GM12878 (cell line): ENCODE measurements around the gene EMP3. TPM values are rescaled to one million over a fixed set of nuclear protein-coding genes. Genes with fewer than 3 reads are reported as not detected.

Source experiments
- ATAC-seq: fragments of 200-7000 bp; cut with Tn5 transposase; 3 replicates; pipeline ENCODE4 v1.9.1; 2020; ENCODE audit warnings: mild to moderate bottlenecking, moderate library complexity
- BruUV-seq: library from RNA; stranded (reverse); fragments of 400-500 nt; replicated peaks from 2 replicates; lab custom pipeline; 2021; lab: Mats Ljungman, UMichigan
- CTCF ChIA-PET: fragments of 300-600 bp; sonication (Branson Sonifier 250); formaldehyde crosslinking; extraction: SDS; loops from one replicate; lab custom pipeline; 2021; ENCODE audit warnings: inconsistent platforms; lab: Yijun Ruan, JAX
- POLR2A ChIA-PET: fragments of 350-600 bp; formaldehyde crosslinking; extraction: SDS; loops from one replicate; lab custom pipeline; 2021; ENCODE audit warnings: inconsistent platforms; lab: Charles Lee
- RAD21 ChIA-PET: fragments of 300-600 bp; sonication (Branson Sonifier 250); formaldehyde crosslinking; loops from one replicate; lab custom pipeline; 2023; ENCODE audit warnings: antibody characterized with exemption; ENCODE audit not compliant: unreplicated experiment; lab: Charles Lee
- SMC1A ChIA-PET: fragments of 300-600 bp; sonication (Branson Sonifier 250); formaldehyde crosslinking; loops from one replicate; lab custom pipeline; 2023; ENCODE audit not compliant: unreplicated experiment, uncharacterized antibody; lab: Charles Lee
- DNase-seq: peaks from one replicate; pipeline ENCODE4 v3.0.0-alpha.2; 2011; ENCODE audit warnings: low read depth, low spot score
- FAIRE-seq: peaks from 3 replicates; lab custom pipeline; 2011; peaks lifted over from hg19 to GRCh38; lab: Jason Lieb, UNC
- H2AFZ ChIP-seq: 2 replicates; pipeline ENCODE4 v1.6.0; 2011; ENCODE audit warnings: low read depth, low read length, control low read depth; ENCODE audit not compliant: control insufficient read depth
- H3K27ac ChIP-seq: 2 replicates; pipeline ENCODE4 v1.5.1; 2011; ENCODE audit warnings: control low read depth; ENCODE audit not compliant: control insufficient read depth, insufficient read depth
- H3K27me3 ChIP-seq, 2 experiments: replicated peaks in 1 of 2; 2 replicates each; pipeline versions ENCODE4 v1.6.0 to v1.6.1; 2011; ENCODE audit warnings: low read length in 1 of 2; ENCODE audit not compliant: control insufficient read depth in 2 of 2, insufficient read depth in 2 of 2
- H3K36me3 ChIP-seq, 2 experiments: 2 replicates each; pipeline ENCODE4 v1.5.1; 2011; ENCODE audit warnings: low read length in 1 of 2; ENCODE audit not compliant: control insufficient read depth in 2 of 2, insufficient read depth in 2 of 2
- H3K4me1 ChIP-seq: 2 replicates; pipeline ENCODE4 v1.6.1; 2011; ENCODE audit warnings: mild to moderate bottlenecking, low read length, moderate library complexity, mixed read lengths; ENCODE audit not compliant: control insufficient read depth, insufficient read depth
- H3K4me2 ChIP-seq: 2 replicates; pipeline ENCODE4 v1.6.0; 2011; ENCODE audit warnings: control low read depth; ENCODE audit not compliant: control insufficient read depth, insufficient read depth
- H3K4me3 ChIP-seq: fragments of 200-600 bp; sonication (generic); 2 replicates; pipeline ENCODE4 v1.5.1; 2016
- H3K79me2 ChIP-seq: 2 replicates; pipeline ENCODE4 v1.6.0; 2011; ENCODE audit warnings: low read length; ENCODE audit not compliant: control insufficient read depth, insufficient read depth
- H3K9ac ChIP-seq: 2 replicates; pipeline ENCODE4 v1.8.0; 2011; ENCODE audit warnings: low read length, control low read depth, mixed read lengths; ENCODE audit not compliant: control insufficient read depth, insufficient read depth
- H3K9me3 ChIP-seq: replicated peaks from 3 replicates; pipeline ENCODE4 v1.5.1; 2011; ENCODE audit warnings: mild to moderate bottlenecking, low read length; ENCODE audit not compliant: control insufficient read depth, insufficient read depth
- H4K20me1 ChIP-seq: 2 replicates; pipeline ENCODE4 v1.6.0; 2011; ENCODE audit not compliant: control insufficient read depth, insufficient read depth
- ATF7 ChIP-seq: fragments of 450-650 bp; IDR thresholded peaks from 2 replicates; pipeline ENCODE4 v1.6.1; 2016; ENCODE audit warnings: low read depth, mild to moderate bottlenecking
- CEBPZ ChIP-seq: fragments of 150-350 bp; IDR thresholded peaks from 2 replicates; pipeline ENCODE4 v1.6.1; 2016; ENCODE audit warnings: low read depth, low read length
- E4F1 ChIP-seq: fragments of 450-650 bp; IDR thresholded peaks from 2 replicates; pipeline ENCODE4 v1.6.1; 2018; ENCODE audit warnings: borderline replicate concordance, mild to moderate bottlenecking; ENCODE audit not compliant: partially characterized antibody
- HDAC2 ChIP-seq: fragments of 200-600 bp; sonication (generic); IDR thresholded peaks from 2 replicates; pipeline ENCODE4 v1.6.1; 2017
- KDM1A ChIP-seq: fragments of 200-600 bp; sonication (generic); IDR thresholded peaks from 2 replicates; pipeline ENCODE4 v1.6.1; 2016; ENCODE audit warnings: borderline replicate concordance
- KLF5 ChIP-seq: fragments of 450-650 bp; IDR thresholded peaks from 2 replicates; pipeline ENCODE4 v1.6.1; 2014; ENCODE audit warnings: mild to moderate bottlenecking; ENCODE audit not compliant: partially characterized antibody
- MTA2 ChIP-seq: fragments of 450-650 bp; IDR thresholded peaks from 2 replicates; pipeline ENCODE4 v1.6.1; 2016; ENCODE audit warnings: low read depth, mild to moderate bottlenecking, moderate library complexity
- NFYB ChIP-seq: IDR thresholded peaks from 2 replicates; pipeline ENCODE4 v1.6.1; 2011; ENCODE audit warnings: low read depth, mild to moderate bottlenecking, low read length, improper control_type of control experiment, moderate library complexity; ENCODE audit not compliant: insufficient read depth
- POLR2AphosphoS2 ChIP-seq: IDR thresholded peaks from 2 replicates; pipeline ENCODE4 v1.6.1; 2011; ENCODE audit warnings: low read depth, mild to moderate bottlenecking, low read length, improper control_type of control experiment, moderate library complexity
- POU2F2 ChIP-seq: IDR thresholded peaks from 3 replicates; pipeline ENCODE4 v1.6.1; 2011; ENCODE audit warnings: low read depth, mild to moderate bottlenecking, low read length, borderline replicate concordance
- RAD51 ChIP-seq: fragments of 450-650 bp; IDR thresholded peaks from 2 replicates; pipeline ENCODE4 v1.6.1; 2016; ENCODE audit warnings: moderate library complexity, mild to moderate bottlenecking, inconsistent platforms
- RCOR1 ChIP-seq: conservative IDR thresholded peaks from 2 replicates; pipeline ENCODE4 v1.6.1; 2012; ENCODE audit warnings: low read depth, low read length, improper control_type of control experiment
- SMAD5 ChIP-seq: IDR thresholded peaks from 2 replicates; pipeline ENCODE4 v1.6.1; 2016; ENCODE audit warnings: antibody characterized with exemption, low read depth
- SREBF2 ChIP-seq: IDR thresholded peaks from 2 replicates; pipeline ENCODE4 v1.6.1; 2012; ENCODE audit warnings: mild to moderate bottlenecking, low read length
- STAT1 ChIP-seq: fragments of 450-650 bp; conservative IDR thresholded peaks from 2 replicates; pipeline ENCODE4 v1.6.1; 2014; ENCODE audit warnings: antibody characterized with exemption, mild to moderate bottlenecking
- ZNF622 ChIP-seq: fragments of 450-650 bp; IDR thresholded peaks from 2 replicates; pipeline ENCODE4 v1.6.1; 2017; ENCODE audit warnings: mild to moderate bottlenecking, inconsistent platforms
- WGBS: methylation state at CpG from one replicate; pipeline ENCODE4 v1.1.6; 2016; ENCODE audit warnings: low lambda C conversion rate; ENCODE audit not compliant: insufficient replicate concordance, insufficient coverage; ENCODE audit errors: missing lambda C conversion rate; 5-methylcytosine and 5-hydroxymethylcytosine counted together
- in situ Hi-C: fragments of 300-500 bp; cut with MboI; formaldehyde crosslinking; loops from 9 replicates; pipeline ENCODE4 v1.14.3; 2018; ENCODE audit warnings: mixed read lengths
- intact Hi-C: fragments of 100-400 bp; cut with micrococcal nuclease; formaldehyde crosslinking; loops from one replicate; pipeline ENCODE4 v1.14.2; 2022; ENCODE audit not compliant: unreplicated experiment
- polyA plus RNA-seq, 11 experiments: library from polyadenylated mRNA; depleted of rRNA in 4 of 11; unstranded in 6 of 11; stranded (reverse) in 5 of 11; fragments of >200 nt; fragmentation: Nextera tagmentation in 4 of 11; fragmentation: Illumina TruSeq in 1 of 11; extraction: Ambion mirVana in 4 of 11; extraction: Trizol in 1 of 11; gene quantifications; 1 replicate in 1 of 11; 2 replicates in 10 of 11; pipeline versions ENCODE4 v1.2.1 to v1.2.3, GENCODE V29; 2011 to 2016; ENCODE audit warnings: inconsistent platforms in 2 of 11, missing spikeins in 2 of 11, low read depth in 1 of 11
- total RNA-seq, 4 experiments: library from RNA; depleted of rRNA in 3 of 4; stranded (reverse); fragments of >200 nt in 3 of 4; fragmentation: Illumina TruSeq in 1 of 4; extraction: Trizol in 1 of 4; gene quantifications; 2 replicates each; pipeline versions ENCODE4 v1.2.1 to v1.2.3, GENCODE V29; 2013 to 2021

Gene EMP3
- total and polyA plus RNA-seq, 10 of the 15 experiments (the other 5 are each of a cell fraction or from before 2014, with no cell fraction given), result 53.2 to 224 (median 134) TPM

GRCh38 chr19:48332662-48333466 is 7.5 kb downstream of the EMP3 start:
- Histone ChIP-seq H3K27me3 (no peaks in the 10 kb centered on the region), H3K4me1 (peaks cover 29% of the 10 kb centered on the region), H3K79me2 (0 out of 2 replicates have a peak, but pooled peaks cover 1% of the 10 kb centered on the region), H3K36me3 (peaks cover 0 to 3% of the 10 kb centered on the region in 2 experiments; a peak in 1 of 4 replicates), H3K4me2 (peak overlapping the region; percentile 76), H3K9ac (peak overlapping the region; percentile 93), H2AFZ (peak overlapping the region; percentile 70), H4K20me1 (no peaks in the 10 kb centered on the region), H3K9me3 (no peaks in the 10 kb centered on the region; the same call in 2 of the 3 replicates), H3K27ac (peak overlapping the region; percentile 98), H3K4me3 (peak overlapping the region; percentile 77)
- DNase-seq (peak; percentile 100), FAIRE-seq (peak; percentile 99), ATAC-seq (peak; percentile 79)
- under 1% methylated on average over 25 of the region's 25 CpGs for WGBS
- RAD21 ChIA-PET, result interaction anchor here (1.0 to 4.5 kb wide), 11 partner anchors 8 to 252 kb away, joined by 4 to 255 read pairs (median 9); partner anchors contain the start of genes CARD8, EMP3, KDELR1 and SYNGR4
- in situ Hi-C loops (no loop called here), intact Hi-C loops (loop anchor here (1.0 kb wide), 1 partner anchor 13 kb away; no protein-coding TSS in a partner anchor)
- BruUV-seq, result TSS peak; percentile 77
- POLR2A ChIA-PET, result interaction anchor here (0.5 to 7.5 kb wide), 16 partner anchors 10 to 1308 kb away, joined by 3 to 194 read pairs (median 4); partner anchors contain the start of genes EMP3, GRIN2D, SYNGR4 and TMEM143
- CTCF ChIA-PET, result interaction anchor here (0.6 to 4.4 kb wide), 16 partner anchors 12 to 286 kb away, joined by 3 to 238 read pairs (median 6); partner anchors contain the start of genes EMP3, GRWD1, KDELR1 and RPL18
- SMC1A ChIA-PET, result interaction anchor here (0.6 to 6.2 kb wide), 15 partner anchors 14 to 278 kb away, joined by 3 to 223 read pairs (median 3); partner anchors contain the start of genes EMP3, KDELR1, SYNGR4 and TMEM143
- TF ChIP-seq E4F1 (peak; percentile 97), HDAC2 (no peak), KDM1A (no peak), STAT1 (no peak), ATF7 (peak; percentile 42), KLF5 (no peak), POLR2AphosphoS2 (peak; percentile 75), CEBPZ (peak; percentile 69), ZNF622 (no peak), MTA2 (no peak), POU2F2 (no peak), SREBF2 (no peak), RCOR1 (no peak), RAD51 (no peak), NFYB (peak; percentile 90), SMAD5 (peak; percentile 52; the same call in 1 of the 2 replicates)
